GM23248 (cell line): ENCODE data around the gene CHST12. TPM values are rescaled to one million over a fixed set of nuclear protein-coding genes. Genes with fewer than 3 reads are reported as not detected.

Experiments used
- DNase-seq: peaks from one replicate; pipeline ENCODE4 v3.0.0-alpha.2; 2015
- H2AFZ ChIP-seq: fragments of 200-600 bp; sonication (generic); 2 replicates; pipeline ENCODE4 v1.6.1; 2016; ENCODE audit warnings: antibody characterized with exemption
- H3F3A ChIP-seq: fragments of 200-600 bp; sonication (generic); 2 replicates; pipeline ENCODE4 v1.6.1; 2016; ENCODE audit warnings: mild to moderate bottlenecking, antibody characterized with exemption, mixed run types; ENCODE audit not compliant: insufficient read depth
- H3K27ac ChIP-seq: fragments of 200-600 bp; sonication (generic); 2 replicates; pipeline ENCODE4 v1.5.1; 2016; ENCODE audit warnings: mild to moderate bottlenecking
- H3K27me3 ChIP-seq: fragments of 200-600 bp; sonication (generic); replicated peaks from 2 replicates; pipeline ENCODE4 v1.6.1; 2016; ENCODE audit warnings: mild to moderate bottlenecking; ENCODE audit not compliant: insufficient read depth
- H3K36me3 ChIP-seq: fragments of 200-600 bp; sonication (generic); 2 replicates; pipeline ENCODE4 v1.6.1; 2016; ENCODE audit warnings: low read depth, mild to moderate bottlenecking
- H3K4me1 ChIP-seq: fragments of 200-600 bp; sonication (generic); 2 replicates; pipeline ENCODE4 v1.6.1; 2016; ENCODE audit warnings: mild to moderate bottlenecking; ENCODE audit not compliant: insufficient read depth
- H3K4me2 ChIP-seq: fragments of 200-600 bp; sonication (generic); one replicate; pipeline ENCODE4 v1.6.1; 2016; ENCODE audit warnings: mild to moderate bottlenecking; ENCODE audit not compliant: unreplicated experiment
- H3K4me3 ChIP-seq: fragments of 200-600 bp; sonication (generic); 2 replicates; pipeline ENCODE4 v1.5.1; 2016; ENCODE audit warnings: mild to moderate bottlenecking
- H3K79me2 ChIP-seq: fragments of 200-600 bp; sonication (generic); 2 replicates; pipeline ENCODE4 v1.6.1; 2016; ENCODE audit warnings: mild to moderate bottlenecking; ENCODE audit not compliant: insufficient read depth
- H3K9ac ChIP-seq: fragments of 200-600 bp; sonication (generic); 2 replicates; pipeline ENCODE4 v1.6.1; 2016; ENCODE audit warnings: mild to moderate bottlenecking
- H3K9me2 ChIP-seq: fragments of 200-600 bp; sonication (generic); 2 replicates; pipeline ENCODE4 v1.6.1; 2016; ENCODE audit warnings: mixed run types, mild to moderate bottlenecking, moderate library complexity; ENCODE audit not compliant: insufficient read depth
- H3K9me3 ChIP-seq: fragments of 200-600 bp; sonication (generic); one replicate; pipeline ENCODE4 v1.6.1; 2017; ENCODE audit warnings: low read depth
- H4K20me1 ChIP-seq: fragments of 200-600 bp; sonication (generic); 2 replicates; pipeline ENCODE4 v1.6.0; 2016; ENCODE audit not compliant: insufficient read depth
- EZH2 ChIP-seq: fragments of 200-600 bp; sonication (generic); IDR thresholded peaks from 2 replicates; pipeline ENCODE4 v1.6.1; 2018; ENCODE audit warnings: antibody characterized with exemption, mild to moderate bottlenecking; ENCODE audit not compliant: insufficient read depth, poor library complexity, severe bottlenecking
- EZH2phosphoT487 ChIP-seq: fragments of 200-600 bp; sonication (generic); IDR thresholded peaks from 2 replicates; pipeline ENCODE4 v1.6.1; 2018; ENCODE audit warnings: antibody characterized with exemption, moderate library complexity, mild to moderate bottlenecking, low read depth; ENCODE audit not compliant: insufficient read depth
- WGBS, 2 experiments: methylation state at CpG; one replicate each; pipeline ENCODE4 v1.1.6; 2015 to 2017; ENCODE audit warnings: low lambda C conversion rate in 2 of 2, low coverage in 1 of 2; ENCODE audit errors: missing lambda C conversion rate in 2 of 2; 5-methylcytosine and 5-hydroxymethylcytosine counted together
- in situ Hi-C: fragments of 300-500 bp; cut with MboI; formaldehyde crosslinking; loops from 2 replicates; pipeline ENCODE4 v1.15.0; 2020
- polyA plus RNA-seq: library from polyadenylated mRNA; unstranded; fragments of >200 nt; fragmentation: Nextera tagmentation; extraction: Ambion mirVana; gene quantifications from 2 replicates; pipeline ENCODE4 v1.2.1, GENCODE V29; 2016
- total RNA-seq: library from RNA; depleted of rRNA; stranded (reverse); fragments of >200 nt; shearing (Covaris generic); gene quantifications from 2 replicates; pipeline ENCODE4 v1.2.3, GENCODE V29; 2014

Gene CHST12
- total and polyA plus RNA-seq, 2 experiments from 2014 or later = 10.6 to 33.7 TPM

- no peaks in the 10 kb centered on the region for H3K36me3 ChIP-seq
- H3K27ac ChIP-seq = no peak overlapping the region
- no peaks in the 10 kb centered on the region for H3K79me2 ChIP-seq
- in situ Hi-C loops = loop anchor here (25.0 kb wide), 1 partner anchor 217 kb away; the partner anchor contains the start of gene AMZ1
- no peaks in the 10 kb centered on the region for H4K20me1 ChIP-seq
- TF ChIP-seq EZH2 (no peak), EZH2phosphoT487 (no peak)
- no peak overlapping the region for H3K9ac ChIP-seq
- no peak overlapping the region for H3K4me2 ChIP-seq
- no peaks in the 10 kb centered on the region for H3K27me3 ChIP-seq
- no peaks in the 10 kb centered on the region for H3K4me1 ChIP-seq
- H3F3A ChIP-seq = no peaks in the 10 kb centered on the region
- no peak overlapping the region for H3K4me3 ChIP-seq
- no peaks in the 10 kb centered on the region for H3K9me2 ChIP-seq
- H2AFZ ChIP-seq = no peak overlapping the region
- 81 to 83% methylated on average over 19 of the region's 19 CpGs for WGBS, 2 experiments
- no peak for DNase-seq
- no peaks in the 10 kb centered on the region for H3K9me3 ChIP-seq
Measured at GRCh38 chr7:2470204-2471021, 67.0 kb downstream of the CHST12 start.

- H3F3A ChIP-seq = no peaks in the 10 kb centered on the region
- H4K20me1 ChIP-seq = no peaks in the 10 kb centered on the region
- H3K27me3 ChIP-seq = no peaks in the 10 kb centered on the region
- H3K79me2 ChIP-seq = no peaks in the 10 kb centered on the region
- peak; percentile 64 for DNase-seq
- H3K4me3 ChIP-seq = no peak overlapping the region
- H3K9me2 ChIP-seq = no peaks in the 10 kb centered on the region
- H3K9ac ChIP-seq = no peak overlapping the region
- H3K4me1 ChIP-seq = no peaks in the 10 kb centered on the region
- H3K4me2 ChIP-seq = no peak overlapping the region
- no peak overlapping the region for H3K27ac ChIP-seq
- H2AFZ ChIP-seq = no peak overlapping the region
- H3K36me3 ChIP-seq = no peaks in the 10 kb centered on the region
- TF ChIP-seq EZH2 (no peak), EZH2phosphoT487 (no peak)
- in situ Hi-C loops = loop anchor here (25.0 kb wide), 1 partner anchor 216 kb away; the partner anchor contains the start of gene AMZ1
- 27 to 35% methylated on average over 5 of the region's 5 CpGs for WGBS, 2 experiments
- no peaks in the 10 kb centered on the region for H3K9me3 ChIP-seq
Measured at GRCh38 chr7:2471022-2471329, 67.6 kb downstream of the CHST12 start.

GRCh38 chr7:2471396-2471795, 68.0 kb downstream of the CHST12 start:
- Histone ChIP-seq H3K9me3 (no peaks in the 10 kb centered on the region), H3K4me2 (no peak overlapping the region), H4K20me1 (no peaks in the 10 kb centered on the region), H3K9ac (no peak overlapping the region), H3K4me3 (no peak overlapping the region), H3F3A (no peaks in the 10 kb centered on the region), H3K79me2 (no peaks in the 10 kb centered on the region), H3K9me2 (no peaks in the 10 kb centered on the region), H3K4me1 (no peaks in the 10 kb centered on the region), H3K27me3 (no peaks in the 10 kb centered on the region), H3K27ac (no peak overlapping the region), H2AFZ (no peak overlapping the region), H3K36me3 (no peaks in the 10 kb centered on the region)
- no peak for DNase-seq
- WGBS, 2 experiments = 44 to 46% methylated on average over 11 to 17 of the region's 17 CpGs
- in situ Hi-C loops = loop anchor here (25.0 kb wide), 1 partner anchor 216 kb away; the partner anchor contains the start of gene AMZ1
- TF ChIP-seq EZH2 = no peak
- no peak for TF ChIP-seq EZH2phosphoT487

- Histone ChIP-seq H3K9me2 (no peaks in the 10 kb centered on the region), H3K9me3 (no peaks in the 10 kb centered on the region), H3K27me3 (no peaks in the 10 kb centered on the region), H2AFZ (no peak overlapping the region), H3K36me3 (no peaks in the 10 kb centered on the region), H3K4me1 (peaks cover under 1% of the 10 kb centered on the region; the same call in 1 of the 2 replicates), H3K9ac (no peak overlapping the region), H3F3A (no peaks in the 10 kb centered on the region), H3K4me2 (no peak overlapping the region), H3K79me2 (no peaks in the 10 kb centered on the region), H3K27ac (no peak overlapping the region), H3K4me3 (no peak overlapping the region), H4K20me1 (no peaks in the 10 kb centered on the region)
- no peak for TF ChIP-seq EZH2phosphoT487
- no peak for TF ChIP-seq EZH2
- no peak for DNase-seq
- in situ Hi-C loops = loop anchor here (25.0 kb wide), 1 partner anchor 215 kb away; the partner anchor contains the start of gene AMZ1
- WGBS, 2 experiments = 67 to 69% methylated on average over 6 of the region's 6 CpGs
Measured at GRCh38 chr7:2472739-2473138, 69.3 kb downstream of the CHST12 start.
